H1 (cell line): ENCODE results near the gene DHX29. TPM values are rescaled to one million over a fixed set of nuclear protein-coding genes. Genes with fewer than 3 reads are reported as not detected.

Experiments used
- KDM1A ChIP-seq: fragments of 200-600, 300-600 bp; sonication (generic); IDR thresholded peaks from 2 replicates; pipeline ENCODE4 v1.7.1; 2016; ENCODE audit warnings: mild to moderate bottlenecking, low read length, borderline replicate concordance
- polyA plus RNA-seq, 7 experiments: library from polyadenylated mRNA; depleted of rRNA in 3 of 7; stranded (reverse) in 5 of 7; unstranded in 2 of 7; fragments of >200 nt in 5 of 7; fragments of 200-250 nt in 2 of 7; gene quantifications; 1 replicate in 5 of 7; 2 replicates in 1 of 7; 4 replicates in 1 of 7; pipeline versions ENCODE4 v1.2.1 to v1.2.3, GENCODE V29; 2011 to 2013; ENCODE audit warnings: missing spikeins in 2 of 7, mixed read lengths in 2 of 7
- total RNA-seq: library from RNA; stranded (reverse); fragmentation: NEBNext Ultra II Directional; extraction: Animal tissue kit (Norgen Biotek cat#: 25700); gene quantifications from 2 replicates; pipeline ENCODE4 v1.2.1, GENCODE V29; 2021

DHX29 gene
- total and polyA plus RNA-seq, 2 of the 8 experiments (the other 6 are each of a cell fraction or from before 2014, with no cell fraction given): 3.4 to 32.1 TPM

DNA sequence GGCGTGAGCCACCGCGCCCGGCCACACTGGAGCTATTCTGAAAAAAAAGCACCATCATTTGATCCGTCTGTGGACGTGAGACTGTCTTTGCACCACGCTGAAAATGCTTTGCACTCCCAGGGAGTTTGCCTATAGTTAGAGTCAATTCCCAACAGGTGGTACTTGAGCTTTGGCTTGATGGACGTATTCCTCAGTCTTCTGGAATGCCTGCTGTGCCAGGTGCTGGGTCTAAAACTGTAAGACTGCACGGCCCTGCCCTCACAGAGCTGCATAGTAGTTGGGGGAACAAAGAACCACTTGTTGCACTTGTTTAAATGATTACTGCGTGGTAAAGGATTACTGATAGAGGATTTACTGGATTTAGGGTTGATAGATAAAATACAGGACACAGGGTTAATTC lies 70.7 kb downstream of the DHX29 start (continued):
- no peak for TF ChIP-seq KDM1A
